Osteoblast (primary cell): ENCODE results near the gene WFDC1. TPM values are rescaled to one million over a fixed set of nuclear protein-coding genes. Genes with fewer than 3 reads are reported as not detected.

Experiments
- DNase-seq: peaks from one replicate; pipeline ENCODE4 v3.0.0; 2011; ENCODE audit warnings: low spot score, mixed read lengths; ENCODE audit not compliant: insufficient read length; ENCODE audit errors: missing footprints
- H2AFZ ChIP-seq: 2 replicates; pipeline ENCODE4 v1.6.0; 2011; ENCODE audit warnings: mild to moderate bottlenecking, low read length
- H3K27ac ChIP-seq: 2 replicates; pipeline ENCODE4 v1.5.1; 2011; ENCODE audit warnings: mild to moderate bottlenecking, low read depth, low read length, moderate library complexity
- H3K27me3 ChIP-seq: 2 replicates; pipeline ENCODE4 v1.6.0; 2012; ENCODE audit warnings: mild to moderate bottlenecking, control low read depth, inconsistent platforms, low read length, moderate library complexity; ENCODE audit not compliant: insufficient read depth
- H3K36me3 ChIP-seq: 2 replicates; pipeline ENCODE4 v1.5.1; 2011; ENCODE audit warnings: mild to moderate bottlenecking, low read length, control low read depth, moderate library complexity; ENCODE audit not compliant: insufficient read depth
- H3K4me1 ChIP-seq: 2 replicates; pipeline ENCODE4 v1.5.1; 2011; ENCODE audit warnings: mild to moderate bottlenecking, low read length, control low read depth, moderate library complexity; ENCODE audit not compliant: insufficient read depth
- H3K4me2 ChIP-seq: 2 replicates; pipeline ENCODE4 v1.6.0; 2011; ENCODE audit warnings: mild to moderate bottlenecking, low read length; ENCODE audit not compliant: insufficient read depth
- H3K4me3 ChIP-seq: fragments of 200-600 bp; sonication (generic); 3 replicates; pipeline ENCODE4 v1.5.1; 2012; ENCODE audit warnings: mild to moderate bottlenecking, low read length, inconsistent platforms; ENCODE audit not compliant: insufficient read depth
- H3K79me2 ChIP-seq: 2 replicates; pipeline ENCODE4 v1.6.0; 2012; ENCODE audit warnings: mild to moderate bottlenecking, low read length, control low read depth, inconsistent platforms; ENCODE audit not compliant: insufficient read depth
- H3K9me3 ChIP-seq: 2 replicates; pipeline ENCODE4 v1.5.1; 2011; ENCODE audit warnings: low read depth, low read length, control low read depth
- H4K20me1 ChIP-seq: 2 replicates; pipeline ENCODE4 v1.6.0; 2012; ENCODE audit warnings: mild to moderate bottlenecking, low read length, control low read depth; ENCODE audit not compliant: insufficient read depth
- total RNA-seq: library from RNA; depleted of rRNA; stranded (reverse); fragments of >200 nt; gene quantifications from 2 replicates; pipeline ENCODE4 v1.2.3, GENCODE V29; 2012
- TF ChIP-seq, protein P1 (sequence below): IDR thresholded peaks from 2 replicates; pipeline ENCODE4 v1.5.1; 2011; ENCODE audit warnings: mild to moderate bottlenecking, low read depth, low read length, moderate library complexity; ENCODE audit errors: extremely low read depth

The WFDC1 gene
- total RNA-seq, 1 donor, result not detected

GRCh38 chr16:84360170-84360569, 65.5 kb downstream of the WFDC1 start:
- DNase-seq, result peak; percentile 37
- H3K27ac ChIP-seq, result no peak overlapping the region
- TF ChIP-seq, protein P1, sequence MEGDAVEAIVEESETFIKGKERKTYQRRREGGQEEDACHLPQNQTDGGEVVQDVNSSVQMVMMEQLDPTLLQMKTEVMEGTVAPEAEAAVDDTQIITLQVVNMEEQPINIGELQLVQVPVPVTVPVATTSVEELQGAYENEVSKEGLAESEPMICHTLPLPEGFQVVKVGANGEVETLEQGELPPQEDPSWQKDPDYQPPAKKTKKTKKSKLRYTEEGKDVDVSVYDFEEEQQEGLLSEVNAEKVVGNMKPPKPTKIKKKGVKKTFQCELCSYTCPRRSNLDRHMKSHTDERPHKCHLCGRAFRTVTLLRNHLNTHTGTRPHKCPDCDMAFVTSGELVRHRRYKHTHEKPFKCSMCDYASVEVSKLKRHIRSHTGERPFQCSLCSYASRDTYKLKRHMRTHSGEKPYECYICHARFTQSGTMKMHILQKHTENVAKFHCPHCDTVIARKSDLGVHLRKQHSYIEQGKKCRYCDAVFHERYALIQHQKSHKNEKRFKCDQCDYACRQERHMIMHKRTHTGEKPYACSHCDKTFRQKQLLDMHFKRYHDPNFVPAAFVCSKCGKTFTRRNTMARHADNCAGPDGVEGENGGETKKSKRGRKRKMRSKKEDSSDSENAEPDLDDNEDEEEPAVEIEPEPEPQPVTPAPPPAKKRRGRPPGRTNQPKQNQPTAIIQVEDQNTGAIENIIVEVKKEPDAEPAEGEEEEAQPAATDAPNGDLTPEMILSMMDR, result no peak
- no peaks in the 10 kb centered on the region for H3K9me3 ChIP-seq
- no peak overlapping the region for H3K4me3 ChIP-seq
- no peaks in the 10 kb centered on the region for H4K20me1 ChIP-seq
- H2AFZ ChIP-seq, result no peak overlapping the region
- no peak overlapping the region for H3K4me2 ChIP-seq
- no peaks in the 10 kb centered on the region for H3K36me3 ChIP-seq
- H3K27me3 ChIP-seq, result peaks cover 19% of the 10 kb centered on the region
- H3K4me1 ChIP-seq, result peaks cover 14% of the 10 kb centered on the region
- H3K79me2 ChIP-seq, result no peaks in the 10 kb centered on the region

GRCh38 chr16:84360748-84361147, 66.1 kb downstream of the WFDC1 start:
- Histone ChIP-seq H4K20me1 (no peaks in the 10 kb centered on the region), H3K4me1 (peaks cover 14% of the 10 kb centered on the region), H3K9me3 (no peaks in the 10 kb centered on the region), H3K27me3 (peaks cover 20% of the 10 kb centered on the region), H2AFZ (no peak overlapping the region), H3K4me2 (no peak overlapping the region), H3K27ac (no peak overlapping the region), H3K36me3 (no peaks in the 10 kb centered on the region), H3K79me2 (no peaks in the 10 kb centered on the region), H3K4me3 (no peak overlapping the region)
- TF ChIP-seq, protein P1, result no peak
- peak; percentile 79 for DNase-seq

GRCh38 chr16:84361546-84361945, 66.9 kb downstream of the WFDC1 start:
- DNase-seq, result peak; percentile 6
- TF ChIP-seq, protein P1, result no peak
- no peaks in the 10 kb centered on the region for H3K36me3 ChIP-seq
- H3K9me3 ChIP-seq, result no peaks in the 10 kb centered on the region
- peaks cover 12% of the 10 kb centered on the region for H3K4me1 ChIP-seq
- H2AFZ ChIP-seq, result no peak overlapping the region
- H3K27me3 ChIP-seq, result peaks cover 25% of the 10 kb centered on the region
- no peaks in the 10 kb centered on the region for H3K79me2 ChIP-seq
- H3K4me3 ChIP-seq, result no peak overlapping the region
- no peak overlapping the region for H3K4me2 ChIP-seq
- no peak overlapping the region for H3K27ac ChIP-seq
- no peaks in the 10 kb centered on the region for H4K20me1 ChIP-seq

DNA sequence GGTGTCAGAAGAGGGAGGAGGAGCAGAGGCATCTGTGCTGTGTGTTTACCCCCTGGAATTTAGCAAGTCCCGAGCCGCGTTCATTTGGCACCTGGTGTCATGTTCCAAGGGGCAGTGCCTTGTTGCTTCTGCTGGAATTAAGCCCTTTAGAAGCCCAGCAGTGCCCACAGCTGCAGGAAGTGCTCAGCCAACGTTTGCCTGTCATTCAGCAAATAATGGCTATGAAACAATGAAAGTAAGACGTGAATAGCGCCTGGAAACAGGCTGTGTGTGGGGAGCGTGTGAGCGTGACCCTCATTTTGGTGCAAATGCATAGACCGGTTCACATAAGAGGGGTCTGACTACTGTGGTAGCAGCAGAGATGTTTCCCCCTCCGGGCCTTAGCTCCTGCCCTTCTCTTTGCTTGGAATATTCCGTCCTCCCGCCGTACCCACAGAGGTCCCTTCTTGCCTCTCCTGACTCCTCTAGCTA, 67.8 kb downstream of the WFDC1 start:
- H3K9me3 ChIP-seq, result no peaks in the 10 kb centered on the region
- no peak overlapping the region for H2AFZ ChIP-seq
- H3K27me3 ChIP-seq, result peaks cover 30% of the 10 kb centered on the region
- TF ChIP-seq, protein P1, result no peak
- no peaks in the 10 kb centered on the region for H4K20me1 ChIP-seq
- H3K79me2 ChIP-seq, result no peaks in the 10 kb centered on the region
- H3K36me3 ChIP-seq, result no peaks in the 10 kb centered on the region
- no peak overlapping the region for H3K4me2 ChIP-seq
- no peak overlapping the region for H3K27ac ChIP-seq
- peak; percentile 36 for DNase-seq
- no peak overlapping the region for H3K4me3 ChIP-seq
- H3K4me1 ChIP-seq, result peaks cover 2% of the 10 kb centered on the region
